ENCODE data around the gene UPP1. TPM values are rescaled to one million over a fixed set of nuclear protein-coding genes. Genes with fewer than 3 reads are reported as not detected.

Gene UPP1
- total RNA-seq, 2 experiments from 2014 or later = 1.8 to 7.0 TPM

DNA sequence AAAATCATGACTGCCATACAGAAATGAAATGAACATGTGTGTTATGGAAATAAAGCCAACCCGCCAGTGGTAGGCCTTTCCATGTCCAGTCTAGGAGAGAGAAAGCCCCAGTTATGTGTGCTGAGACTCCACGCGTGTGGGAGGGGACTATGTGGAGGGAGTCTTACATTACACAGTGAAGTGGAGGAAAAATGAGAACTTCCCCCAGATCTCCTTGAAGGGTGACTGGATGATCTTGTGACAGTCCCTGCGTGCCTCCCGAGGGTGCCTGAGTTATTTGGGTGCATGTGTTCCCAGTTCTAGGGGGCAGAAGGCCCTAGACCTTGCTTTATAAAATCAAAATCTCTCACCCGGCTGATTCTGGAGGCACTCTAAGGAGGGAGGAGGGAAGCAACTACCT lies 24.2 kb downstream of the UPP1 start:
- DNase-seq (ENCODE audit: low spot score) = no peak
- BruUV-seq (replicated peaks) = no TSS peak
- Histone ChIP-seq H3K4me2 (ENCODE audit: low read length) (no peak overlapping the region), H3K4me1 (ENCODE audit: insufficient read depth, low read length, poor library complexity, severe bottlenecking) (peaks cover 5% of the 10 kb centered on the region), H4K20me1 (ENCODE audit: insufficient read depth, low read length) (no peaks in the 10 kb centered on the region), H2AFZ (ENCODE audit: low read length) (no peak overlapping the region), H3K9me2 (ENCODE audit: insufficient read depth, low read length) (no peaks in the 10 kb centered on the region), H3K9me3 (ENCODE audit: low read length) (no peaks in the 10 kb centered on the region), H3K4me3 (ENCODE audit: low read depth, low read length, poor library complexity, severe bottlenecking) (no peak overlapping the region), H3K27ac (ENCODE audit: low read depth, low read length, poor library complexity, severe bottlenecking) (no peak overlapping the region), H3K36me3 (ENCODE audit: insufficient read depth, low read length) (no peaks in the 10 kb centered on the region), H3K79me2 (ENCODE audit: insufficient read depth, low read depth, low read length) (no peaks in the 10 kb centered on the region)
- intact Hi-C loops (cut with micrococcal nuclease; ENCODE audit: unreplicated experiment) = loop anchor here (5.0 kb wide), 2 partner anchors 76 to 846 kb away; partner anchors contain the start of gene C7orf57
- ChIA-PET POLR2A (no interaction called here), CTCF (ENCODE audit: unreplicated experiment) (no interaction called here)
- TF ChIP-seq EZH2phosphoT487 (IDR thresholded peaks at IDR 0.05; ENCODE audit: borderline replicate concordance, low read depth, low read length) = no peak
- TF ChIP-seq, protein P1, sequence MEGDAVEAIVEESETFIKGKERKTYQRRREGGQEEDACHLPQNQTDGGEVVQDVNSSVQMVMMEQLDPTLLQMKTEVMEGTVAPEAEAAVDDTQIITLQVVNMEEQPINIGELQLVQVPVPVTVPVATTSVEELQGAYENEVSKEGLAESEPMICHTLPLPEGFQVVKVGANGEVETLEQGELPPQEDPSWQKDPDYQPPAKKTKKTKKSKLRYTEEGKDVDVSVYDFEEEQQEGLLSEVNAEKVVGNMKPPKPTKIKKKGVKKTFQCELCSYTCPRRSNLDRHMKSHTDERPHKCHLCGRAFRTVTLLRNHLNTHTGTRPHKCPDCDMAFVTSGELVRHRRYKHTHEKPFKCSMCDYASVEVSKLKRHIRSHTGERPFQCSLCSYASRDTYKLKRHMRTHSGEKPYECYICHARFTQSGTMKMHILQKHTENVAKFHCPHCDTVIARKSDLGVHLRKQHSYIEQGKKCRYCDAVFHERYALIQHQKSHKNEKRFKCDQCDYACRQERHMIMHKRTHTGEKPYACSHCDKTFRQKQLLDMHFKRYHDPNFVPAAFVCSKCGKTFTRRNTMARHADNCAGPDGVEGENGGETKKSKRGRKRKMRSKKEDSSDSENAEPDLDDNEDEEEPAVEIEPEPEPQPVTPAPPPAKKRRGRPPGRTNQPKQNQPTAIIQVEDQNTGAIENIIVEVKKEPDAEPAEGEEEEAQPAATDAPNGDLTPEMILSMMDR (conservative IDR thresholded peaks at IDR 0.05; ENCODE audit: low read length) = no peak

- ChIA-PET POLR2A (no interaction called here), CTCF (ENCODE audit: unreplicated experiment) (no interaction called here)
- Histone ChIP-seq H3K9me2 (ENCODE audit: insufficient read depth, low read length) (no peaks in the 10 kb centered on the region), H3K27ac (ENCODE audit: low read depth, low read length, poor library complexity, severe bottlenecking) (no peak overlapping the region), H2AFZ (ENCODE audit: low read length) (no peak overlapping the region), H3K9me3 (ENCODE audit: low read length) (no peaks in the 10 kb centered on the region), H3K4me2 (ENCODE audit: low read length) (no peak overlapping the region), H3K36me3 (ENCODE audit: insufficient read depth, low read length) (no peaks in the 10 kb centered on the region), H4K20me1 (ENCODE audit: insufficient read depth, low read length) (no peaks in the 10 kb centered on the region), H3K79me2 (ENCODE audit: insufficient read depth, low read depth, low read length) (no peaks in the 10 kb centered on the region), H3K4me3 (ENCODE audit: low read depth, low read length, poor library complexity, severe bottlenecking) (no peak overlapping the region), H3K4me1 (ENCODE audit: insufficient read depth, low read length, poor library complexity, severe bottlenecking) (peaks cover 5% of the 10 kb centered on the region)
- no peak for DNase-seq (ENCODE audit: low spot score)
- BruUV-seq (replicated peaks) = no TSS peak
- intact Hi-C loops (cut with micrococcal nuclease; ENCODE audit: unreplicated experiment) = loop anchor here (5.0 kb wide), 2 partner anchors 77 to 847 kb away; partner anchors contain the start of gene C7orf57
- TF ChIP-seq, protein P1 (conservative IDR thresholded peaks at IDR 0.05; ENCODE audit: low read length) = no peak
- TF ChIP-seq EZH2phosphoT487 (IDR thresholded peaks at IDR 0.05; ENCODE audit: borderline replicate concordance, low read depth, low read length) = no peak
These were observed 25.1 kb downstream of the UPP1 start for GRCh38 chr7:48114115-48114514.

- CTCF ChIA-PET (ENCODE audit: unreplicated experiment) = no interaction called here
- intact Hi-C loops (cut with micrococcal nuclease; ENCODE audit: unreplicated experiment) = loop anchor here (5.0 kb wide), 2 partner anchors 77 to 847 kb away; partner anchors contain the start of gene C7orf57
- BruUV-seq (replicated peaks) = no TSS peak
- Histone ChIP-seq H3K4me3 (ENCODE audit: low read depth, low read length, poor library complexity, severe bottlenecking) (no peak overlapping the region), H3K36me3 (ENCODE audit: insufficient read depth, low read length) (no peaks in the 10 kb centered on the region), H3K9me2 (ENCODE audit: insufficient read depth, low read length) (no peaks in the 10 kb centered on the region), H3K27ac (ENCODE audit: low read depth, low read length, poor library complexity, severe bottlenecking) (no peak overlapping the region), H3K4me2 (ENCODE audit: low read length) (no peak overlapping the region), H3K9me3 (ENCODE audit: low read length) (no peaks in the 10 kb centered on the region), H3K79me2 (ENCODE audit: insufficient read depth, low read depth, low read length) (no peaks in the 10 kb centered on the region), H2AFZ (ENCODE audit: low read length) (no peak overlapping the region), H4K20me1 (ENCODE audit: insufficient read depth, low read length) (no peaks in the 10 kb centered on the region), H3K4me1 (ENCODE audit: insufficient read depth, low read length, poor library complexity, severe bottlenecking) (peaks cover 5% of the 10 kb centered on the region)
- POLR2A ChIA-PET = no interaction called here
- TF ChIP-seq EZH2phosphoT487 (IDR thresholded peaks at IDR 0.05; ENCODE audit: borderline replicate concordance, low read depth, low read length) = no peak
- TF ChIP-seq, protein P1 (conservative IDR thresholded peaks at IDR 0.05; ENCODE audit: low read length) = no peak
- no peak for DNase-seq (ENCODE audit: low spot score)
These were observed 25.5 kb downstream of the UPP1 start for GRCh38 chr7:48114589-48114988.
